Nephron (organoid): ENCODE results near the gene GRIP2.

Experiments used
- H3K27ac Mint-ChIP-seq, 3 experiments: 2 replicates each; pipeline ENCODE4 v1.8.0; 2020; ENCODE audit warnings: mixed read lengths in 3 of 3, mild to moderate bottlenecking in 2 of 3, moderate library complexity in 1 of 3
- H3K27me3 Mint-ChIP-seq: 2 replicates; pipeline ENCODE4 v1.8.0; 2021; ENCODE audit warnings: low read depth, mild to moderate bottlenecking, moderate library complexity, mixed read lengths
- H3K36me3 Mint-ChIP-seq: 2 replicates; pipeline ENCODE4 v1.8.0; 2020; ENCODE audit warnings: low read depth, mixed read lengths
- H3K4me1 Mint-ChIP-seq: 2 replicates; pipeline ENCODE4 v1.8.0; 2020; ENCODE audit warnings: mixed read lengths
- H3K4me3 Mint-ChIP-seq, 3 experiments: 2 replicates each; pipeline ENCODE4 v1.8.0; 2020; ENCODE audit warnings: mild to moderate bottlenecking in 3 of 3, mixed read lengths in 3 of 3, moderate library complexity in 2 of 3
- H3K9me3 Mint-ChIP-seq: 2 replicates; pipeline ENCODE4 v1.8.0; 2020; ENCODE audit warnings: mixed read lengths
- CTCF ChIP-seq, 3 experiments: fragments of 200-600 bp; sonication (generic); IDR thresholded peaks; one replicate each; pipeline ENCODE4 v1.5.0; 2021; ENCODE audit warnings: antibody characterized with exemption in 3 of 3; ENCODE audit not compliant: unreplicated experiment in 3 of 3

Gene GRIP2

GRCh38 chr3:14474363-14475081 lies 65.6 kb downstream of the GRIP2 start:
- H3K4me1 Mint-ChIP-seq = peaks cover 47% of the 10 kb centered on the region
- no peak for TF ChIP-seq CTCF (IDR thresholded peaks at IDR 0.05; ENCODE audit: unreplicated experiment in 3 of 3)
- no peaks in the 10 kb centered on the region for H3K9me3 Mint-ChIP-seq

GRCh38 chr3:14473411-14473891 lies 66.7 kb downstream of the GRIP2 start:
- no peak overlapping the region for H3K4me3 Mint-ChIP-seq
- H3K36me3 Mint-ChIP-seq = peaks cover 60% of the 10 kb centered on the region
- no peaks in the 10 kb centered on the region for H3K27me3 Mint-ChIP-seq
- peaks cover 41% of the 10 kb centered on the region for H3K4me1 Mint-ChIP-seq
- H3K27ac Mint-ChIP-seq = peak overlapping the region; percentile 39 to 90 (median 79)
- no peaks in the 10 kb centered on the region for H3K9me3 Mint-ChIP-seq
- TF ChIP-seq CTCF (IDR thresholded peaks at IDR 0.05; ENCODE audit: unreplicated experiment in 3 of 3) = no peak

More at GRCh38 chr3:14474363-14475081, 65.6 kb downstream of the GRIP2 start:
- no peak overlapping the region for H3K4me3 Mint-ChIP-seq
- H3K36me3 Mint-ChIP-seq = peaks cover 69% of the 10 kb centered on the region
- peaks cover 3% of the 10 kb centered on the region for H3K27me3 Mint-ChIP-seq
- peak overlapping the region; percentile 39 to 90 (median 43) for H3K27ac Mint-ChIP-seq

GRCh38 chr3:14472471-14473351 lies 67.4 kb downstream of the GRIP2 start:
- no peak overlapping the region for H3K4me3 Mint-ChIP-seq

GRCh38 chr3:14471690-14472089 lies 68.5 kb downstream of the GRIP2 start:
- no peaks in the 10 kb centered on the region for H3K27me3 Mint-ChIP-seq
- no peak overlapping the region for H3K27ac Mint-ChIP-seq
- H3K4me3 Mint-ChIP-seq = no peak overlapping the region
- H3K9me3 Mint-ChIP-seq = no peaks in the 10 kb centered on the region
- no peak for TF ChIP-seq CTCF (IDR thresholded peaks at IDR 0.05; ENCODE audit: unreplicated experiment in 3 of 3)
- peaks cover 41% of the 10 kb centered on the region for H3K4me1 Mint-ChIP-seq
- H3K36me3 Mint-ChIP-seq = peaks cover 49% of the 10 kb centered on the region

More at GRCh38 chr3:14472471-14473351, 67.4 kb downstream of the GRIP2 start:
- peaks cover 57% of the 10 kb centered on the region for H3K36me3 Mint-ChIP-seq
- no peak for TF ChIP-seq CTCF (IDR thresholded peaks at IDR 0.05; ENCODE audit: unreplicated experiment in 3 of 3)
- no peaks in the 10 kb centered on the region for H3K27me3 Mint-ChIP-seq
- H3K4me1 Mint-ChIP-seq = peaks cover 41% of the 10 kb centered on the region
- H3K27ac Mint-ChIP-seq = peak overlapping the region; percentile 39 to 90 (median 79)
- no peaks in the 10 kb centered on the region for H3K9me3 Mint-ChIP-seq

GRCh38 chr3:14471016-14471415 lies 69.1 kb downstream of the GRIP2 start:
- no peaks in the 10 kb centered on the region for H3K9me3 Mint-ChIP-seq
- H3K36me3 Mint-ChIP-seq = peaks cover 45% of the 10 kb centered on the region
- H3K4me3 Mint-ChIP-seq = no peak overlapping the region
- H3K27ac Mint-ChIP-seq = no peak overlapping the region
- no peaks in the 10 kb centered on the region for H3K27me3 Mint-ChIP-seq
- H3K4me1 Mint-ChIP-seq = peaks cover 40% of the 10 kb centered on the region
- no peak for TF ChIP-seq CTCF (IDR thresholded peaks at IDR 0.05; ENCODE audit: unreplicated experiment in 3 of 3)
